DMS53 treated with DMSO at 0.1 percent for 48 hours (cell line): ENCODE data around the gene PES1.
"Not testable (repeated sequence)": the region's sequence is repeated elsewhere in the genome, so short reads cannot be mapped to it uniquely, and the experiment has no call there.

Experiments
- DNase-seq: peaks from one replicate; lab custom pipeline; 2025; ENCODE audit not compliant: unreplicated experiment; lab: John Stamatoyannopoulos, UW

PES1 gene

DNA sequence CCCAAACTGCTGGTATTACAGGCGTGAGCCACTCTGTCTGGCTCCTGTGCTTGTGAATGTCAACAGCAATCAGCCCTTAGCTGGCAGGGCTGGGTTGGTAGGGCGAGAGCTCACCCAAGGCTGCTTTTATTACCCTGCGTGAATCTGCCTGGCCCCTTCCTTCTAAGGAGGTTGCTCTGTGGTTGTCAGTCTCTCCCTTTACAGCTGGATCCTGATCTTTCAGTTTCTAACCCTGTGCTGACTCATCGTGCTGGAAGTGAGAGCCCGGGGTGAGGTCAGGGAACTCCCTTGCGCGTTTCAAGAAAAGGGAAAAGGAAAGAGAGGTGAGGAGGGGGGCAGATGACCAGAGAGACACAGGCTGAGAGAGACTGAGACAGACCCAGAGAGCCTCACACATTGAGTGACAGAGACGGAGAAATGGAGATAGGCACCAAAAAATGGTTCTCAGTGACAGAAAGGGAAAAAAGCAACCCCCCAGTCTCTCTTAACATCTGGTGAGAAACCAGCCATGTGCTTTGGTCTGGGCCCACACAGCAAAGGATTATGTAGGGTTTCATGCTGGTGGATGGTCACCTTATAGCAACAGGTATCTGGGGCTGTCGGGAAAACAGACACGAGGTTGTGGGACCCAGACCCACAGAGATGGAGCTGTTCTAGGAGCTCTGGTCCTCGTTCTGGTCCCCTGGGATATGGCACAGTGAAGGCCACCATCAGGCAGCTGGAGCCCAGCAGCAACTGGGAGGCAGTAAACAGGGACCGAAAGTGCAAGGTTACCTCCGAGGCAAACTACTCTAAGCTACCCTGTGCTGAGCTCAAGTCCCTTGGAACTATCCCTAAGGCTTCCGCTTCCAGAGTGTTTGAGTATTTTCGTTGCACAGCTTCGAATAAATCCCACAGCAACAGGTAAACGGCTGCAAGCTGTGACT is 17.8 kb upstream of the PES1 start:
- DNase-seq = no peak

DNA sequence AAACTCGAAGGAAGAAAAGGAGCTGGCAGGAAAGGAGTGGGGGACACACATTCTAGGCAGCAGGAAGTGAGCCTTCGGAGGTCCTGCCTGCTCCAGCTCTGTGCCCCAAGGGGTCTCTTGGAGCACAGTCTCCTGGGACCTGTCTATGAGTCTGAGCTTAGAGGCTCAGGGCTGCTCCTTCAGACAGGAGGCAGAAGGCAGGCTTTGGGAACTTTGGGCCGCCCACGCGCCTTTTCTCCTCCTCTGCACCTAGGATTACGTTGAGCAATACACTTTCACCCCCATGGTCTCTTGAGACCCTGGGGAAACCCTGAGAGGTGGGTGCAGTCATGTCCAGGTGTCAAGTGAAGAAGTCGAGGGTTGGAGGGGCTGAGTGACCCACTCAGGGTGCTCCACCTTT is 16.2 kb upstream of the PES1 start:
- no peak for DNase-seq

DNA sequence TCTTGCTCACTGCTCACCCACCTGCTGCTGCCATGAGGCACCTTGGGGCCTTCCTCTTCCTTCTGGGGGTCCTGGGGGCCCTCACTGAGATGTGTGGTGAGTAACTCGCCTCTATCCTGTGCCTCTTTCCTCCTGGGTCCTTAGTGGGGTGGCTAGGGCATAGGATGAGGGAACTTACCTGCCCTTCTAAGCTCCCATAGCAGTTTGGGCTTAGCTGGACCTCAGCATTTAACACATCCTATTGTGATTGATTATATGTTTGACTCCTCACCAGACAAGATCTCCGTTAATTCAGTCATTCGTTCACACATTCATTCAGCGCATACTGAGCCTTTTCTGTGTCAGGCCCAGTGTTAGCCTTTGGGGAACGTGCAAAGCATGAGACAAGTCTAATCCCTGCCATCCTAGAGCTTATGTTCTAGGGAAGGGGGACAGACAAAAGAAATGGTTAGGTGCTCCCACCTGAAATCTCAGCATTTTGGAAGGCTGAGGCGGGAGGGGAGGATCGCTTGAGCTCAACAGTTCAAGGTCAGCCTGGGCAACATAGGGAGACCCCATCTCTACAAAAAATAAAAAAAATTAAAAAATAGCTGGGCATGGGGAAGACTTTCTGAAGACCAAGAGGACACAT is 15.7 kb upstream of the PES1 start:
- DNase-seq = no peak

DNA sequence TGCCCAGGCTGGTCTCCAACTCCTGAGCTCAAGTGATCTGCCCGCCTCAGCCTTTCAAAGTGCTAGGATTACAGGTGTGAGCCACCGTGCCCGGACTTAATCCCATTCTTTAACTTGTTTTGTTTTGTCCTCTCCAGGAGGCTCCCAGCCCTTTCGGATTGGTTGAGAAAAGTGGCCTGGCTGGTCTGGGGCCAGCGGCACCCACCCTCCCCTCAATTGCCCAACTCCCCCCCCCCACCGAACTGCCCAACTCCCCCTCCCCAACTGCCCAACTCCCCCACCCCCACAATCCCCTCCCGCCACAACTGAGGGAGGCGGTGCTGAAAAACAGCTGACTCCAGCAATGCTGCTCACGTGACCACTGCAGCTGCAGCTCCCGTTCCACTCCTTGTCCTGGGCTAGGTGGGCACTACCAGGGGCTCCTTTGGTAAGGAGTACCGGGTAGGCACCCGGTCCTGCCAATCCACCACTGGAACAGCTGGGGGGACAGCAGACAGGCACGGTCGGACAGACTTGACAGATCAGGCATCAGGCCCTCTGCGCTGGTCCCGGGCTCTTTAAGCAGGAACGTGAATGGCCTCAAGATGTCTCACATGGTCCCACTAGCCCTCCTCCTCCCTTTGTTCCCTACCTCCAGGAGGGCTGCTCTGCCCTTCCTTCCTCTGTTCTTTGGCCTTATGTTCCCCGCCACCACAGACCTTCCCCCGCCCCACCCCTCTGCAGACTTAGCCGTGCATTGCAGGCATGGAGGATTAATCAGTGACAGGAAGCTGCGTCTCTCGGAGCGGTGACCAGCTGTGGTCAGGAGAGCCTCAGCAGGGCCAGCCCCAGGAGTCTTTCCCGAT is 15.0 kb upstream of the PES1 start, which contains the start of gene TCN2:
Gene TCN2 (plus strand): TSS at position 720 of the 845 bp plus-strand sequence. CDS start 158 bp downstream, outside the sequence.
- DNase-seq = peak; percentile 5

DNA sequence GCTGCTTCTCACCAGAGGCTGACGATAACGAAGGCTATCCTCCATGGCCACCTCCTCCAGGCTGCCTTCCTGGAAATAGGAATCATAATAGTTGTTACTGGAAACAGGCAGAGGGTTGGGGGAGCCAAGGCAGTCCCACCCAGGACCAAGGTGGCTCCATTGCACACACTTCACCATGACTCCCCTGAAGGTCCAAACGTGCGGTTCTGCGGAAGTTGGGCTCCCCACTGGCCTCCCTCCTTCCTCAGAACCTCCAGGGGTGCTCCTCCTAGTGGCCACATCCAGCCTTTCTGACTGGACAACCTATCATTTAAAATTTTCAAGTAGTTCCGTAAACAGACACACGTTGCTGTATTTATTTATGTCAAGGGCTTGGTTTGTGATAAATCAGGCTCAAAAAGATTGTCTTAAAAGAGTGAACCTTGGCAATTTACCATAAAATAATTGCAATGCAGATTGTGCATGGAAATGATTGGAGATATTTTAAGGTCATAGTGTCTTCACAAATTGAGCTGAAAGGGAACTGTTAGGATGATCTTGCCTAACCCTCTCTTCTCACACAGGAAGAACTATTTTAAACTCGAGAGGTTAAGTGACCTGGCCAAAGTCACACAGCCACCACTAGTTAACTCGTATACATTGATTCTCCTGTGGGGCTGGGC is 13.9 kb upstream of the PES1 start:
- DNase-seq = no peak

DNA sequence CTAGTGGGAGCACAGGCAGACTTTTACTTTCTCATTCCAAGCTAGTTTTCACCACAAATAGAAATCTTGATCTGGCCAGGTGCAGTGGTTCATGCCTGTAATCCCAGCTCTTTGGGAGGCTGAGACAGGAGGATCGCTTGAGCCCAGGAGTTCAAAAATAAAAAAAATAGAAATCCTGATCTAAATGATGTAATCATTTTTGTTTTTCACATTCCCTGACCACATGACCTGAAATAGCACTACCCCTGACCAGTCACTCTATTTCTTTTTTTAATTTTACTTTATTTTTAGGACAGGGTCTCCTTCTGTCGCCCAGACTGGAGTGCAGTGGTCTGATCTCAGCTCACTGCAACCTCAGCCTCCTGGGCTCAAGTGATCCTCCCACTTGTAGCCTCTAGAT is 13.0 kb upstream of the PES1 start:
- no peak for DNase-seq

DNA sequence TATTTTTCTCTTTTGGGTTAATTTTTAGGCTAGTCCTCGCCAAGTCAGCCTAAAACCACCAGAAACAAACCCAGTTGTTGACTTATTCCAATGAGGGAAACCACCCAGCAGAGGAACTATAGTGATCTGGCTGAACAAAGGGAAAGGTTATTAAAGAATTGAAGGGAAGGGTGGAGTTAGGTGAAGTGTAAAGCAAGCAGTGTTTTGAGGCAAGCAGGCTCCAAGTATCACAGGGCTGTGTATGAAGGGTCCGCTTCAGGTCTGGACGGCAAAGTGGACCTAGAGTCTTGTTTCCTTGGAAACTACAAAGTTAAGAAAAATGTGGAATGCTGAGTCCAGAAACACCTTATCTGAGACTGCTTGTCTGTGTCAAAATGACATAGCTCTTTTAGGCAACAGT is 12.1 kb upstream of the PES1 start:
- DNase-seq = no peak

DNA sequence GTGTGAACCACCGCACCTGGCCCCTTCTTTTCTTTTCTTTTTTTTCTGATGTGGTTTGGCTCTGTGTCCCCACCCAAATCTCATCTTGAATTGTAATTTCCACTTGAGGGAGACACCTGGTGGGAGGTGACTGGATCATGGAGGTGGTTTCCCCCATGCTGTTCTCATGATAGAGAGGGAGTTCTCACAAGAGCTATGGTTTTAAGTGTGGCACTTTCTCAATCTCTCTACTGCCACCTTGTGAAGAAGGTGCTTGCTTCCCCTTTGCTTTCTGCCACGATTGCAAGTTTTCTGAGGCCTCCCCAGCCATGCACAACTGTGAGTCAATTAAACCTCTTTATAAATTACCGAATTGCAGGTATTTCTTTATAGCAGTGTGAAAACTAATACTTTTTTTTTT is 10.3 kb upstream of the PES1 start:
- no peak for DNase-seq

DNA sequence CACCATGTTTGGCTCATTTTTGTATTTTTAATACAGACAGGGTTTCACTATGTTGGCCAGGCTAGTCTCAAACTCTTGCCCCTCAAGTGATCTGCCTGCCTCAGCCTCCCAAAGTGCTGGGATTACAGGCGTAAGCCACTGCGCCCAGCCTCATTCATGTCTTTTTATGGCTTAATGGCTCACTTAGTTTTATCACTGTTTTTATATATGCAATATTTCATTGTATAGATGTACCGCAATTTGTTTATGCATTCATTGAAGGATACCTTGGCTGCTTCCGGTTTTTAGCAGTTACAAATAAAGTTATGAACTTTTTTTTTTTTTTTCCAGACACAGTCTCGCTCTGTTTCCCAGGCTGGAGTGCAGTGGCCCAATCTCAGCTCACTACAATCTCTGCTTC is 9.8 kb upstream of the PES1 start:
- DNase-seq = no peak

GRCh38 chr22:30600921-30601320 is 9.2 kb upstream of the PES1 start:
- no peak for DNase-seq

- DNase-seq = no peak
Measured at GRCh38 chr22:30598986-30599385, 7.3 kb upstream of the PES1 start.

DNA sequence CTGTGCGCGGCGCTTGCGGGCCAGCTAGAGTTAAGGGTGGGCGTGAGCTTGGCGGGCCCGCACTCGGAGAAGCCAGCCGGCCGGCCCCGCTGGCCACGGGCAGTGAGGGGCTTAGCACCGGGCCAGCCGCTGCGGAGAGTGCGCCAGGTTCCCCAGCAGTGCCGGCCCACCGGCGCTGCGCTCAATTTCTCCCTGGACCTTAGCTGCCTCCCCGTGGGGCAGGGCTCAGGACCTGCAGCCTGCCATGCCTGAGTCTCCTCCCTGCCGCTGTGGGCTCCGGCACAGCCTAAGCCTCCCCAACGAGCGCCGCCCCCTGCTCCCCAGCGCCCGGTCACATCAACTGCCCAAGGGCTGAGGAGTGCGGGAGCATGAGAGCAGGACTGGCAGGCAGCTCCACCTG is 5.2 kb upstream of the PES1 start:
- DNase-seq = no peak

DNA sequence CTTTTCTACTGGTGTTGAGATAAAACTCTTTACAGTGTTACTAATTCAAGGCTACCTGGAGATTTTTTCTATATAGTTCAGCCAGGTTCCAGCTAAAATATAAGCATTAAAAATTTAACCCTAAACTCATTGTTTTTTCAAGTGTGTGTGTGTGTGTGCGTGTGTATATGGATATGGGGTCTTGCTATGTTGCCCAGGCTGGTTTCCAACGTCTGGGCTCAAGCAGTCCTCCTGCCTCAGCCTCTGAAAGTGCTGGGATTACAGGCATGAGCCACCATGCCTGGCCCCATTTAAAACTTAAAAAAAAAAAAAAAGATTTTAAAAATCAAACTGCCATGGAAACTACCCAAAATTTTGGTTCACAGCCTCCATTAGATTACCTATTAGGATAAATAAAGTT is 4.5 kb upstream of the PES1 start:
- no peak for DNase-seq

GRCh38 chr22:30592360-30592713 is 627 bp upstream of the PES1 start:
- DNase-seq = not testable (repeated sequence)

DNA sequence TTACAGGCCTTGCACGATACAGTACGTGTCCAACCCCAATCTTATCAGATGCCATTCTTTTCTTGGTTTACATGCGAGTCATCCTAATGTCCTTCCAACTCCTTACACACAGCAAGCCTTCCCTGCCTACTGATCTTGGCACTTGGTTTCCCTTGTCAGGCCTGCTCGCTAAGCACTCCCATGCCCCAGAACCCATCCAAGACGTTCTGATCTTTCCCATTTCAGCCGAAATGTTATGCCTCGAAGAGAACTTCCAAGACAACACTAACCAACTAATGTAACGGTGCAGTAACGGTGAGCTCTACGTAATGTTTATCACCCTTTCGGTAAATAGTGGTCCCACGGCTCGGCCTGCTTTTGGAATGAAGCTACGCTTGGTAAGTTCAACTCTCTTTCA is 521 bp downstream of the PES1 start:
- no peak for DNase-seq

DNA sequence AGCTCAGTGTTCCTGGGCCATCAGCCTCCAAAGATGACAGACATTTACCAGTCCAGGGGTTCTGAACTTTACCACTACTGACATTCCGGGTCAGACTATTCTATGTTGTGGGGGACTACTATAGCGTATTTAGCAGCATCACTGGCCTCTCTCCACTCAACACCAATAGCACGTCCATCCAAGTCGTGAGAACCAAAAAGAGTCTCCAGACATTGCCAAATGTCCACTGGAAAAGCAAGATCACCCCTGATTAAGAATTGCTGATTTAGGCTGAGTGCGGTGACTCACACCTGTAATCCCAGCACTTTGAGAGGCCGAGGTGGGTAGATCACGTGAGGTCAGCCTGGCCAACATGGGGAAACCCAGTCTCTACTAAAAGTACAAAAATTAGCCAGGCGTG is 5.3 kb downstream of the PES1 start:
- no peak for DNase-seq

DNA sequence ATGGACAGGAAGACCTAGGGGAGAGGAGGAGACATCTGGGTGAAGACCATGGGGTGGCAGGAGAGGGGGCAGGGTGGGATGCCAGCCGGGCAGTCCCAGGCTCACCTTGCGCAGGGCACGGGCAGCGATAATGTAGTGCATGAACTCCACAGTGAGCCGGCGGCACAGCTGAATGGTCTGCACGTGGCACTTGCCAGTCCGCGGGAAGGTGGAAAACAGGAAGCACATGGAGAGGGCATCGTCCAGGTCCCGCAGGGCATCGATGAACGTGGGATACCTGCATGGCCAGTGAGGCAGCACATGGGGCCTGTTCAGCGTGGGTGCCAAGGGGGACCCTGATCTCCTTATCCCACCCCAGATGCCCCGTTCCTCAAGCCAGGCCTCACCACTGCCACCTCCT is 7.3 kb downstream of the PES1 start:
- no peak for DNase-seq

DNA sequence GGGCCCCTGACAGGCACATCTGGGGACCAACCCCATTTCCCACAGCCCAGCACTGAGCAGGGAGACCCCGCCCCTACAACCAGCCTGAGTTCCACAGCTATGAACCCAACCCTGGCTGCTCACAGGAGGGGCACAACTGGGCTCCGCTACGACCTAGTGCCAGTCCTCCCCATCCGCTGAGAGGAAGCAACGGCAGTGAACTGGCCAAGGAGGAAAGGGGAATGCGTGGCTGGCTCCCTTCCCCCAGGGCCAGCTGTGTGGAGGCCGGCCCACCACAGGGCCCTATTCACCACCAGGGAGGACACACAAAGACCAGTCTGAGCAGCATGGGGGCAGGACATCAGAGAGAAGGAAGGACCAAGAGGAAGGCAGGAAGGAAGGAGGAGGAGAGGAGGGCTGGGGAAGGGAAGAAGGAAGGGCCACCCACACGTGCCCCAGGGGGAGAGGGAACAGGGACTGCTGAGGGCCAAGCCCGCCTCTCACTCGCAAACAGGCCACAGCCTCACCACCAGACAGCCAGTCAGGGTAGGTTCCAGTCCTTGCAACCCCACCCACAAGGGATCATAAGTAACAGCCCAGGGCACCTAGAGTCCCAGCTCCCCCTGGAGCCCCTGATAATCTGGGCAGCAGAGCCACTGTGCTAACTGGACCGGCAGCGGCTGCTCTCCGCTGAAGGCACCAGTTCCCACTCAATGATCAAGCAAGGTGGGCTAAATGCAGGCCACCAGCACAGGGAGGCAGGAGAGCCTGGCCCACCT is 8.7 kb downstream of the PES1 start:
- DNase-seq = no peak

- DNase-seq = no peak
Measured at GRCh38 chr22:30582051-30582450, 9.7 kb downstream of the PES1 start.

DNA sequence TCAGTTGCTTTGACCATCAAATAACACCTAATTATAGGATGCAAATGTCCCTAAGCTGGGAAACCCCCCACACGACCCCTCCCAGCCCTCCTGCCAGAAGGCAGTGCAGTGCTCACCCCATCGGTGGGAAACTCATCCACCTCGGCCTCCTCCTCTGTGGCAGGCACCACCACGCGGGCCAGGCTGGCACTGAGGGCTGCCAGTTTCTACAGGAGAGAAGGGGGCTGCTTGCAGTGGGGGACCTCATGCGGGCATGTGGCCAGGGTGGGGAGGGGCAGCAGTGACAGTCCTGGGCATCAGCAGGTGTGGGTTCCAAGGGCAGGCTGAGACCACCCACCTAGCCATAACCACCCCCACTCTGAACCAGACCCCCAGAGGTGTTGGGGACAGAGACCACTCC is 10.8 kb downstream of the PES1 start:
- DNase-seq = no peak
